HG02623 (cell line): ENCODE data around the gene UNC5A.

Experiments
- ATAC-seq: cut with Tn5 transposase; IDR thresholded peaks from one replicate; pipeline ENCODE4 v1.9.1; 2021; ENCODE audit warnings: moderate library complexity; ENCODE audit not compliant: unreplicated experiment

Gene UNC5A

DNA sequence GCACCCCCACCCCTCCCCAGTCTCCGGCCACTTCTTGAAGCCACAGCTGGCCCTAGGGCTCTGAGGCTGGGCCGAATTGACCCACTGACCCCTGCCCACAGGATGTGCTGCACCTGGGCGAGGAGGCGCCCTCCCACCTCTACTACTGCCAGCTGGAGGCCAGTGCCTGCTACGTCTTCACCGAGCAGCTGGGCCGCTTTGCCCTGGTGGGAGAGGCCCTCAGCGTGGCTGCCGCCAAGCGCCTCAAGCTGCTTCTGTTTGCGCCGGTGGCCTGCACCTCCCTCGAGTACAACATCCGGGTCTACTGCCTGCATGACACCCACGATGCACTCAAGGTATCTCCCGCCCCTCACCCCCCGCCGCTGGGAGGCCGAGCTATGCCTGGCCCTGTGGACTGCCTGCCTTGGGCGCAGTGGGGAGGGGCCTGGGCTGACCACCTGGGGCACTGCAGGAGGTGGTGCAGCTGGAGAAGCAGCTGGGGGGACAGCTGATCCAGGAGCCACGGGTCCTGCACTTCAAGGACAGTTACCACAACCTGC, 67.5 kb downstream of the UNC5A start:
- ATAC-seq, result no peak

DNA sequence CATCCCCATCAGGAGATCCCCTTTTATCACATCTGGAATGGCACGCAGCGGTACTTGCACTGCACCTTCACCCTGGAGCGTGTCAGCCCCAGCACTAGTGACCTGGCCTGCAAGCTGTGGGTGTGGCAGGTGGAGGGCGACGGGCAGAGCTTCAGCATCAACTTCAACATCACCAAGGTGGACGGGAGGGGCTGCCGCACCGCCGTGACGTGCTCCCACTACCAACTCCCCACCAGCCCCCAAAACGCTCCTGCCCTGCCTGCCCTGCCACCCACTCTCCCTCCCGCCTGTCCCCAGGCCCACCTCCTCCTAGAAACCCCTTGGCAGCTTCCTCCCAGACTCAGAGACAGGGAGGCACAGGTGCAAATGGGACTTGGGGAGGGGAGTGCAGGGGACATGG, 68.1 kb downstream of the UNC5A start:
- no peak for ATAC-seq

DNA sequence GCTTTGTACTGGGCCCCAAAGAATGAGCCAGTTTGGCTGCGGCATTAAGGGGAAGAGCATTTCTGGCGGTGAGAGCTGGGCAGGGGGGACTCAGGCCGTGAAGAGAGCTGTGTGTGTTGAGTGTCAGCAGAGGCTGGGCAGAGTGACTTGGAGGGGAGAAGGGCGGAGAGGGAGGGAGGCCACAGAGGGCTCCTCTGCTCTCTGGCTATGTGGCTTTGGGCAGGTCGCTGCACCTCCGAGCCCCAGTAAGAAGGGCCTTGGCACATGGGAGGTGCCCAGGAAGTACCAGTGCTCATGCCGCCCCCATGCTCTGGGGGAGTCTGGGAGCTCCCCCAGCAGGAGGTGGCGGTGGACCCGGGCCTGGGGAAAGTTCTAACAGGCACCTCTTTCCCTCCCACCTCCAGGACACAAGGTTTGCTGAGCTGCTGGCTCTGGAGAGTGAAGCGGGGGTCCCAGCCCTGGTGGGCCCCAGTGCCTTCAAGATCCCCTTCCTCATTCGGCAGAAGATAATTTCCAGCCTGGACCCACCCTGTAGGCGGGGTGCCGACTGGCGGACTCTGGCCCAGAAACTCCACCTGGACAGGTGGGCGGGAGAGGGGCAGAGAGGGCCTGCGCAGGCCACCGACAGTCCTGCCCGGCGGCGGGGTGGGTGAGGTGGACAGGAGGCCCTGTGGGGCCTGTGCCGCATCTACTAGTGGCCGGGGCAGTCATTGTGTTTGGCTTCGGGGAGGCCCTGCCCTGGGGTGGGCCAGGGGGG, 68.7 kb downstream of the UNC5A start:
- ATAC-seq, result no peak

DNA sequence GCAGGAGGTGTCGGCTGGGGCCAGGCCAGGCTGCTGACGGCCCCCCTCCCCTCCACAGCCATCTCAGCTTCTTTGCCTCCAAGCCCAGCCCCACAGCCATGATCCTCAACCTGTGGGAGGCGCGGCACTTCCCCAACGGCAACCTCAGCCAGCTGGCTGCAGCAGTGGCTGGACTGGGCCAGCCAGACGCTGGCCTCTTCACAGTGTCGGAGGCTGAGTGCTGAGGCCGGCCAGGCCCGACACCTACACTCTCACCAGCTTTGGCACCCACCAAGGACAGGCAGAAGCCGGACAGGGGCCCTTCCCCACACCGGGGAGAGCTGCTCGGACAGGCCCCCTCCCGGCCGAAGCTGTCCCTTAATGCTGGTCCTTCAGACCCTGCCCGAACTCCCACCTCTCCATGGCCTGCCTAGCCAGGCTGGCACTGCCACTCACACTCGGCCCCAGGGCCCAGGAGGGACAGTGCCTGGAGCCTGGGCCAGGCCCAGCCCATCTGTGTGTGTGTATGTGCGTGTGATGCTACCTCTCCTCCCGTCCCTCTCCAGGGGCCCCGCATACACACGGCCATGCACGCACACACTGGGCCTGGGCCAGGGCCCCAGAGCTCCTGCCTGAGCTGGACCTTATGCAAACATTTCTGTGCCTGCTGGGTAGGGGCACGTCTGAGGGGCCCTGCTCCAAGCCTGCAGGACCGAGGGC, 69.5 kb downstream of the UNC5A start:
- ATAC-seq, result no peak

DNA sequence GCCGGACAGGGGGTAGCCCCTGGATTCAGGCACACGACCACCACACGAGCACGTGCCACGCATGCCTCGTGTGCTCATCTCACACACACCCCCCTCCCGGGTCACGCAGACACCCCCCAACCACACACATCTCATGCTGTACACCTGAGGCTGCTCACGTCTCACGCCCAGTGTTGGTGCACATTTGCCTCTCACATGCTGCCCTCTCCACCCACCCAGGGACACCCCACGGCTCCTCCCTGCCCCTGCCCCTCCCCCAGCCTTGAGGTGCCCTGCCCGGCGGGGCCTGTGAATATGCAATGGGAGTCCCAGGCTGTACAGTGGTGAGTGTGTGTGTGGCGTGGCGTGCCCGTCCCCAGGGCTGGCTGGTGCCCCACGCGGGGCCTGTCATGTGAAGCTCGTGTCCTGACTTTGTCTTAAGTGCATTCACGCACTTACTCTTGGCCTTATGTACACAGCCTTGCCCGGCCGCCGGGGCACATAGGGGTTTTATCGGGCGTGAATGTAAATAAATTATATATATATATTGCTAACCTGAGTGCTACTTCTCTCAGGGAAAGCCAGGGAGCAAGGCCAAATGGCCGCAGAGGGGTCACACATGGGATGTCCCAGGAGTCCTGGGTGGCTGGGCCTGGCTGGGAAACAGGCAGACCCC, 70.1 kb downstream of the UNC5A start:
- ATAC-seq, result no peak

DNA sequence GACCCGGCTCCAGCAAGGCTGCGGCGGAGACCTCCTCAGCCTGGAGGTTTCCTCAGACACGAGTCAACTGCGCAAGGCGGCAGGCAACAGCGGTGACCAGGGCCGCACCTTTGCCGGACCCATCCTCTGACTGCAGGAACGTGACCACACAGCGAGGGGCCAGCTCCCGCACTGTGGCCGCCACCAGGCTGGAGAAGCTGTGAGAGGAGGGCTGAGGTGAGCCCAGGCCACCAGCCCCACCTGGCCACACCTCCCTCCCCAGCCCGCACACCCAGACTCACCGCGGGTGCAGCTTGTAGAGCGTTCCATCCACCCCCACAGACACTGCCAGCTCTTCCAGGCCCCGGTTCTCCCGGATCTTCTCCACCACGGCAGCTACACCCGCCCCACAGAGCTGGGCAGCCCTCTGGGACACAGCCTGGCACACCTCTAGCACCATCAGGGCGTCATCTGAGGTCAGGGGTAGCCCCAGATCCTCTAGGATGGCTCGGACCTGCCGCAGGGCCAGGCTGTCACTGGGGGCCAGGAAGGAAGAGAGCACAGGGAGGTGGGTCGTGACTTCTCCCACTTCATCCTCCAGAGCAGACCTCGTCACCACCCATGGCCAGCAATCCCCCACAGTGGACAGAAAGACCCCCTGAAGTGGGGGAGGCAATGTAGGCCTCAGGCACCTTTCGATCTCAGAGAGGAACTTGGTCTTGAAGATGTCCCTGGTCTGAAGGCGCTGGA, 70.8 kb downstream of the UNC5A start:
- no peak for ATAC-seq

DNA sequence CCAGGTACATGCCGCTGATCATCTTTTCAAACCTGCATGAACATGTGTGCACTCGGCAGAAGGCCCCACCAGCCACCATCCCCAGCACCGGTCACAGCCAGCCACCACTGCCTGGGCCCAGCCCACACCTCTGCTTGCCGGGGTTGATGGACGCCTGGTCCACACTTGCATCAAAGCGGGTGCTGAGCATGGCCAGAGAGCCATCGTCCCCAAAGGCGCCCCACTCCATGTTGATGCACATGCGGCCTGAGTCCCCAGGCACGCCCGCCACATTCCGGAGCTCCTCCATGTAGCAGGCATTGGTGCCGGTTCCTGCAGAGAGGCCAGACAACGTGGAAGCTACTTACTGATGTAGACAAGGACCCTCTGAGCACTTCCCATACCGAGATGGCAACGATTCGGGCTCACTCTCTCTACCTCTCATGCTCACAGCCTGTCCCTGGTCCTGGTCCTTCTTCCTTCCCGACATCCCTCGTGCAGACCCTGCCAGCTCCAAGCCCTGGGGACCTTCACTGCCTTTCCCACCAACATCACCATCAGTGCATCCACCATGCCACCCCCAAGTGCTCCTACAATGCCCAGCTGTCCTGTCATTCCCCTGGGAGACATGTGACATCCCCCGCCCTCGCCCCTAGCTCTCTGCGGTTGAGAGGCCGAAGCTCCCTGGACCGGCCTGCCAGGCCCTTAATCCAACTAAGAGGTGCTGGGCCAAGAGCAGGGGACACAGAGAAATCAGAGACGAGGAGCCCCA, 71.6 kb downstream of the UNC5A start:
- ATAC-seq, result no peak

DNA sequence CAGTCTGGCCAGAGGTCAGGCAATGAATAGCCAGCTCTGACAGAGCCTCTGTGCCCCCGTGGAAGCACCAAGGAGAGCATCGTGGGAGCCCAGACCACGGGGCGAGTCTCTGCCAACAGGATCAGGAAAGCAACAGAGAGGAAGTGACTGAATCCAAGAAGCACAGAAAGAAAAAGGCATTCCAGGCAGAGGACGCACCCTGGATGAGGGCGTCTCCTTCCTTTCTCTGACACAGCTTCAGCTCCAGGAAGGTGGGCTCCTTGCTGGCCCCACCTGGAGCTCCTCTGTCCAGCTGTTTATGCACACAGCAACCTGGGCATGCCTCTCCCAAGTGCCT, 72.2 kb downstream of the UNC5A start:
- no peak for ATAC-seq

DNA sequence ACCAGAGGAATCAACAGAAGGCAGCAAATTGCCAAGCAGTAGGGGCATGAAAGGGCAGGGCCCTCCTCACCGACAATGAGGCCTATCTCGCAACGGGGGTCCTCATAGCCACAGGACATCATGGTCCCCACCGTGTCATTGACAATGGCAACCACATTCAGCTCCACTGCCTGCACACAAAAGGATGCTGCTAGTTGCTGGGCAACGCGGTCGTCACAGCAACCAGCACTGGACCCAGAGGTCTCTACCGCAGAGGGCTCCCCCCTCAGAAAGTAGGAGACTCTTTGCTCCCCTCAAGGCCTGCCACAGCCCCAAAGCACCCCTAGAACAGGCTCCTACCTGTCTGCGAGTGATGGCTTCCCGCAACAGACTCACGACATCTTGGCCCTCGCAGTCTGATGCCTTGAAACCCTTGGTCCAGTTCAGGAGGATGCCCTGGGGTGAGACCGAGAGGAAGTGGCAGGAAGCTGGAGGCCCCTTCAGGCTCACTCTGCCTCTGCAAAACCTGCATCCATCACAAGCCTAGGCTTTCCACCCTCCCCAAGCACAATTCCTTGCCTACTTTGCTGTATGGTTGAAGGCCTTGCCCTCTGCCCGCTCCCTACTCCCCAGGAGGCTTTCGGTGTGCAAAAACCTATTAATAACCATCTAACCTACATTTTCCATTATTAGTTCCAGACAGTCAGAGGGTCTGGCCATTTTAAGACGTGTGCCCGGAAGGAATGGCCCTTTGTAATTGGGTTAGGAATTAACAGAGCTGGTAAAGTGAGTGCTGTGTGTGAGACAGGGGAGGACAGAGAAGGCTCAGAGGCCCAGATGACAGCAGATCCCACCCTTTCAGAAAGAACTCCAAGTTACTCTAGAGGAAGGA, 73.6 kb downstream of the UNC5A start:
- ATAC-seq, result no peak

DNA sequence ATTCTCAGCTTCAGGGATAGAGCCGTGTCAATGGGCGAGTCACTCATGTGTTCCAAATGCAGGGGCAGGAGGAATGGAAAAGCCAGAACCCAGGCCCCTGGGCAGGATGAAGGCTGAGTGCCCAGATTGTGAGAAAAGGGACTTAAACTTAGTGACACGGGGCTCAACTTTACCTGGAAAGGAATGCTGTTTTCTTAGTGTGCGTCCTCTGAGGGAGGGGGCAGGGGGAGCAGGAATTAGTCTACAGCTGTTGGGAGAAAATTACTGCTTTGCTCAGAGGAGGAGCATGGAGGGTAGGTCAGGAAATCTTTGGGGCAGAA, 74.2 kb downstream of the UNC5A start:
- ATAC-seq, result no peak

DNA sequence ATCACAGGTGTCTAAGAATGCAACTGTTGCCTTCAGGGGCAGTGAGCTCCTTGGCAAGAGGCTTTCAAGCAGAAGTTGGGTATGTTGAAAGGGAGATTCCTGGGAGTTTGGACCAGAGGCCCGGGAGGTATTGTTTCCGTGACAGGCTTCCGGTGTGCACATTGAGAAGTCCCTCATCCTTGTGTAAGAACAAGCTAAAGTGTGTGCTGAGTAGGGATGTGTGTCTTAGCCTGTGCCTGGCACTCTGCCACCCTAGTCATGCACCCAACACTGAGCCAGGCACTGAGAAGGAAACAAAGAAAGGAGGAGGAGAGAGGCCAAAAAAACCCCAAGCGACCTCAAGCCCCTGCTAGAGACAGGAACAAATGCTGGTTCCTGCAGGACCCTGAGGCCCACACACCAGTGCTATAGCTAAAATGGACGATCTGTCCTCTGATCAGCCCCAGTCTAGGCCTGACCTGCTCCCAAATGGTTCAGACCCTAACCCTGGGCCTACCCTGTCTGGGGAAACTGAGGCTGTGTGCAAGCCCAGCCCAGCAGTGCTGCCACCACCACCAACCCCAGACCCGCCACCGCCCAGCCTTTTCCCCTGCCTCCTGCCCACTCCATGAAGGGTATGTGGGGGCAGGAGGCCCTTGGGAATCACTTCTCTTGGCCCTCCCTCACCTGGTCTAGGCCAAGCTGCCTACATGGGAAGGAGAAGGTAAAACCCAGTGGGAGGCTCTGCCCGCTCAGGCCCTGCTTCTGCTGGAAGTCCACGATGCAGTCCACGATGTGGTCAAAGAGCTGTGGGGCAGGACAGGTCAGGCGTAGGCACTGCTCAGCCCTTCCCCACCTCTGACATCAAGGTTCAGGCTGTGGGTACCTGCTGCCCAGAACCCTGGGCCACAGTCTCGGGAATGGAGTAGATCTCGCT, 76.2 kb downstream of the UNC5A start:
- no peak for ATAC-seq

DNA sequence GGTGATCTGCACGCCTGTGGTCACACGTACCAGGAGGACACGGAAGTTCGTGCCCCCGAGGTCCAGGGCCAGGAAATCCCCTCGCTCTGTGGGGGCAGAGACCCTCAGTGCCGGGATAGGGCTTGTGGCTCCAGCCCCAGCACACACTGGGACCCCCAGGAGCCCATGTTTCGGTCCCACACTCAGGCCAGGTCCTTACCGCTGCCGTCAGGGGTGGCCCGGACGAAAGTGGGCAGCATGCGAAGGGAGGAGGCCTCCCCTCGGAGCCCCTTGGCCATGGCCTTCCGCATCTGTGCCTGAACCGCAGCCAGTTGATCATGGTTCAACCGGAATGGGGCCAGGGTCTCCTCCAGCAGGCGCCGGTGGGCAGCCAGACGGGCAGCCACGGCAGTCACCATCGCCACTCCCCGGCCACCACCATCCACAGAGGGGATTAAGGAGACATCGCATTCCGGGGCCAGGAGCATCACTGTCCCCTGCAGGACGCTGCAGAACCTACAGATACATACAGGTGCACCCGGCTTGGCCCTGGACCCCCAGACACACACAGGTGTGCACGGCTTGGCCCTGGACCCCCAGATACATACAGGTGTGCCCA, 77.0 kb downstream of the UNC5A start:
- ATAC-seq, result no peak

DNA sequence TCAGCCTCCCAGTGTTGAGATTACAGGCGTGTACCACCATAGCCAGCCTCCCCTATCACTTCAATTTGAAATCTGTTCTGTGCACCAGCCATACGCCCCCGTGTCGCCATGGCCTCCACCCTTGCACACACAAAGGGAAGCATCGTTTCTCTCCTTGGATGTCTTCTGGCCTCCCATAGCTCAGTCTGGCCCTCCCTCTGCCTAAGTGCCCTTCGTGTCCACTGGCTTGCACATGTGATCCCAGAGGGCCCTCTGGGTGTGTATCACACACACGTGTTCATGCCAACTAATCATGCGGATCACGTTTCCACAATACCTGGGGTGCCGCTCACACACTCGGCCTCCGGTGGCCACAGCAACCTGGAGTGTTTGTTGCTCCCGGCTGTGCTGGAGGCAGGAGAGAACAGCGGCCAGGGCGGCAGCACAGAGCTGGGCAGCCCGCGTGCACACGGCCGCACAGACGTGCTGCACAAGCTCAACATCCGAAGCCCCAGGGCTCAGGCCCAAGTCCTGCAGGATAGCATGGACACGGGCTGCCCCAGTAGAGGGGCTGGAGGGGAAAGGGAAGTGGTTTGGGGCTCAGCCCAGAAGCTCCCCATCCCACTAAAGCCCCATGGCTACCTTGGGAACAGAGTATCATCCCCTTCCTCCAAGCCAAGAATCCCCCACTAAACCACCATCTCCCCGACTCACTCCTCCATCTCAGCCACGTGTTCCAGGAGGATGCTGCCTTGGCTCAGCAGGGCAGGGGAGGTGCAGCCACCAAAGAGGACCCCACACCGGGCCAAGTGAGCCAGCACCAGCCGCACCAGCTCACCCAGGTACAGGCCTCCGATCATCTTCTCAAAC, 77.9 kb downstream of the UNC5A start:
- ATAC-seq, result no peak

DNA sequence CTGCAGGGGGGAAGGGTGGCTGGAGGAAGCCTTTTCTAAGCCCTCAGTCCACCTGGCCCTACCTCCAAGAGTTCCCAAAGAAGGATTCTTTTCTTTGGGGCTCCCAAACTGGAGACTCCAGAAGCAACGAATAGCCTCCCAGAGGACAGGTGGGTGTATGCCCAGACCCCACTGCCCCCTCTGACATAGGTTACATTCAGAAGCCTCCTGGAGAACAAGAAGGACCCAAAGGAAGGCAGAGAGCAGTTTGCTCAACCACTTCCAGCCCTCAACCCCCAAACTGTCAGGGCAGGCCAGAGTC, 78.5 kb downstream of the UNC5A start:
- ATAC-seq, result no peak

DNA sequence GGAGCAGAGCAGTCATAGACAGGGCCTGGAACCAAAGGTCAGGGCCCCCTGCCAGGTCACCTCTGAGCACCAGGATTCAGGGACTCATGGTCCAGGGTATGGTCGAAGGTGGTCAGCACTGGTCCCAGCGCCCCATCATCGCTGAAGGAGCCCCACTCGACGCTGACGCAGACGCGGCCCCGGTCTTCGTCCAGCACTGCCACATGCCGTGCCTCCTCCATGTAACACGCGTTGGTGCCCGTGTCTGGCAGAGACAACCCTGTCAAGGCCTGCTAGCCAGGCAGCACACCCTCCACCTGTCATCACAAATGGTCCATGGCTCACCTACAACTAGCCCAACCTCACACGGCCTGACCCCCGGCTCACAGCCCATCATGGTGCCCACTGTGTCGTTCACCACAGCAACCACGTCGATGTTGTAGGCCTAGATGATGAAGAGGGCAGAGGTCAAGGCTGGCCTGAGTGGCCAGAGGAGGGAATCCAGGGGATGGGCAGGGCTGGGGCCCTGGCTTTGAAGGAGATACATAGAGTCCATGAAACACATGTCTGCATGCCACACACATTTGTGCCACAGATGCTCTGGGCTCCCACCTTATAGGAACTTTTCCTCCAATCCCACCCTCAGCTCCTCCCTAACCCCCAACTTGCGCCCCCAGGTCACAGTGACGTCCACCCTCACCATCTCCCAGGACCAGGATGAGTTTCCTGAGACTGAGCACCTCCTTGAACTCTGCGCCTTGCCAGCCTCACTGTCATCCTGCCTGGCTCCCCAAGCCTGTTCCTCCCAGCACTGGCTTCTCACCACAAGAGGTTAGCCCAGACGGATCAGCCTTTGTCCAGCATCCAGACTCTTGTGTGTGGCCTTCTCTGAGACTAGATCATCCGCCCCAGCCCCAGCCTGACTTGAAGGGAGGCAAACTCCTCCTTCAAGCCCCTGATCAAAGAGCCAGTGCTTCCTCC, 79.2 kb downstream of the UNC5A start:
- no peak for ATAC-seq

DNA sequence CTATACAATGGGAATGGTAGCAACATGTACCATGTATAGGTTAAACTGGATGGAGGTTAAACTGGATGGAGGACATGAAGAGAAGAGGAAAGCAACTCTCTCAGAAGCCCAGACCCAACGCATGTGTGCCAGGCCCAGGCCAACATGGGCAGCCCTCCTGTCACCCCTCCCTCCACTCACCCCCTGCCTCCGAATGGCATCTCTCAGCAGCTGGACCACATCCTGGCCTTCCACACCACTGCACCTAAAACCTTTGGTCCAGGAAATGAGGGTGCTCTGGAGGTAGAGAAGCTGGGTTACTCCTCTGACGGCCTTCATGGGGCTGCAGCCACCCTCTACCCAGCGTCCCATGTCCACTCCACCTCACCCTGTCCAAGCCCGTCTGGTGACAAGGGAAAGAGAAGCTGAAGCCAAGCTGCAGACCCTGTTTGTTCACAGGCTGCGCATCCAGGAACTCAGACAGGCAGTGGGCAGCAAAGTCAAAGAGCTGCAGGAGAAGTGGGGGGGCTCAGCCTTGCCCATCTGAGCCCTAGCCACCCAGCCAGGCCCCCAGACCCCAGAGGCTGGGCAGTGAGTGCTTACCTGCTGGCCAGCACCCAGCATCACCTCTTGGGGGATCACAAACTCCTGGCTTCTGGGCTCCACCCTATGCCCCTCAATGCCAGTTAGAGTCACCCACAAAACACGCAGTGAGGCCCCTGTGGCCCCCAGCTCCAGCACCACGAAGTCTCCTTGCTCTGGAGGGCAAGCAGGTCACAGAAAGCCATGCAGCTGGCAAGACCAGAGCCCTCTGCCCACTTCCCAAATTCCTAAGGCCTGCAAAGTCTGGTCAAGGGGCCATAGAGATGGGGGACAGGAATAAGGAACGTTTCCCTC, 80.3 kb downstream of the UNC5A start:
- ATAC-seq, result no peak
